GM18519 (cell line): ENCODE measurements around the gene NUDC.
A peak's percentile ranks its signal among the peaks of the same experiment; 100 is the strongest.
"Not testable (repeated sequence)": the region's sequence is repeated elsewhere in the genome, so short reads cannot be mapped to it uniquely, and the experiment has no call there.

Experiments used
- ATAC-seq: cut with Tn5 transposase; IDR thresholded peaks from one replicate; pipeline ENCODE4 v1.9.1; 2021; ENCODE audit warnings: mild to moderate bottlenecking, moderate library complexity; ENCODE audit not compliant: unreplicated experiment, low FRiP score

Gene NUDC

DNA sequence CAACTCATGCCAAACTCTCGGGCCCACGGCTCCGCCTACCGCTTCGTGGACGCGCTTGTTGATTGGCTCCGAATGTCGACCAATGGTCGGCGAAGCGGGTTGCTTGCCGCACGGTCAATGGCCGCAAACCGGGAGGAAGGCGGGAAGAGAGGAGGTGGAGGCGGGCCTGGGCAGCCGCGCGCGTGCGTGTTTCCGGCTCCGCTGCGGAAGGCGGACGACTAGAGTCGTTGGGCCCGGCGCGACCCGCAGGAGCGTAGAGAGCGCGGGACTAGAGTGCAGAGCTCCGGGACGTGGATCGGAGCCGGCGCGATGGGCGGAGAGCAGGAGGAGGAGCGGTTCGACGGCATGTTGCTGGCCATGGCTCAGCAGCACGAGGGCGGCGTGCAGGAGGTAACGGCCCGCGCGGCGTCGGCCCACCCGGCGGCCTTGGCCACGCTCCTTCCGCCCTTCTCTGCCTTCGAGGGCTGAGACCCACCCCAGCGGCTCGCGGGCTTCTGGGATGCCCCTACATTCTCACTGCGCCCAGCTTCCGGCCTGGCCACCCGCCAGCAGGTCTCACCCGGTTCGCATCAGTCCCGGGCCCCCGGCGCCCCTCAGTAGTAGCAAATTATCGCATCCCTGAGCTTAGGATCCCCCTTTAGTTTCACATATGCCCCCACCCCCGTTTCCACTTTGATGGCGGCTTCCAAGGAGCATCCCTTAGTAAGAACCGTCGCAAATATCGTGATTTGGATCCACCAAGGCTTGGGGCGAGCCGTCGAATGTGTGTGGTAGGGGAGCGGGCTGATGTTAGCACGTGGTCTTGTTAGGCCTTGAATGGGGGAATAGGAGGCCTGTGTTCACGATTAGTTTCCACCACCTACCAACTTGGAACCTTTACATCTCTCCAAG, at the start of gene NUDC:
Gene NUDC (plus strand): TSS at position 204 of the 891 bp plus-strand sequence. CDS start 106 bp downstream, at position 310.
- peak; percentile 95 for ATAC-seq

GRCh38 chr1:26873097-26873496, 48.4 kb upstream of the NUDC start:
- ATAC-seq = not testable (repeated sequence)

DNA sequence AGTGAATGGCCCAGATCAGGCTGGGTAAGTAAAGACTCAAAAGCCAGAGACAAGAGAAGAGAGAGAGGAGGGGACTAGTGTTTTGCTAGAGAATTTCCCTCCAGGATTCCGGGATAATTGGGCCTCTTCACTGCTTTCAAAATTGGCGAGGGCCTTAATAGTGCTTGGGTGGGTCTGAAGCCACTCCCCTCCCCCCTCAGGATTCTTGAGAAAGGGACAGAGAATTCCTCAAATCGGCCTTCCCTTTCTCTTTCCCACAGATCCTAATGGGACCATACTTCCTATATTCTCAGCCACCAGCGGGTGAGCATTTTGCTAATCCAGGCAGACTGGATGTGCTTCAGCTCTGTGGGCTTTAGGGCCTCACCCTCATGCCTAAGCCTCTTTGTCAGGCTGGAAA, 46.6 kb upstream of the NUDC start:
- ATAC-seq = no peak

- no peak for ATAC-seq
These were observed 44.2 kb upstream of the NUDC start for GRCh38 chr1:26877326-26877725.

GRCh38 chr1:26879793-26880192, 41.8 kb upstream of the NUDC start:
- no peak for ATAC-seq

GRCh38 chr1:26881611-26882010, 39.9 kb upstream of the NUDC start:
- not testable (repeated sequence) for ATAC-seq

- no peak for ATAC-seq
These were observed 38.7 kb upstream of the NUDC start for GRCh38 chr1:26882696-26883463.

GRCh38 chr1:26887125-26887524, 34.4 kb upstream of the NUDC start:
- no peak for ATAC-seq

GRCh38 chr1:26888231-26888630, 33.3 kb upstream of the NUDC start:
- ATAC-seq = no peak

DNA sequence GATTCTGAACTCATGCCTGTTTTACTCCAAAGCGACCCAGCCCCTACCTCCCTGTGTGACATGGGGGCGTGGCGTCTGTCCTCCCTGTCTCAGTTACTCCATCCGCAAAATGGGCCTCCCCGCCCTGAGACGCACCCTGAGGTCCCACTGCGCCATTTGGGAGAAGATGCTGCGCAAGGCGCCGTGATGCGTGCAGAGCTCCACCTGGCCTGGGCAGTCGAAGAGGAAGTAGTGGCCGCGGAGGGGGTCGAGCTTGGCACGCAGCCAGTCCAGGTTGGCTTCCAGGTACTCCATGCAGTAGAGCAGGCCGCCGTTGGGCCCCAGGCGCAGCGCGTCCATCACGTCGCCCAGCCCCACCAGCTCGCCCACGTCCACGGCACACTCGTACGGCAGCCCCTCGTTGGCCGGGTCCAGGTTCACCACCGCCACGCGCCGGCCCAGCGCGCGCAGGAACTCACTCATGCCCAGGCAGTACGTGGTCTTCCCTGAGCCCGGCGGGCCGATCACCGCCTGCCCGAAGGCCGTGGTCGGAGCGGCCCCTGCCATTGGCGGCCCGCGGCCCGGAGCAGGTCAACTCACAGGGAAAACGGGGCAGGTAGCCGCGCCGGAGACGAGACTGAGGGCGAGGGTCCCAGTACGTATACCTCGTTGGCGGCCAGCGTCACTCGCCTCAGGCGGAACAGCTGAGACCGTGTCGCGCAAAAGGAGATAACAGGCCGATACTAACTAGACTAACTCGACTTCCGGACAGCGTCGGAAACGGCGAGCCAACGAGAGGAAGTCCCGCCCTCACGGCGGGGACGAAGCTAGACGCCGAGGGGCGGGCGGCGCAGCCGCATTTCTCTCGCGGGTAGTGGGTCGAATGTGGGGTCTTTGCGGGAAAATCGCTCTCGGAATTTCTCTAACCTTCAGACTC, 31.7 kb upstream of the NUDC start, which contains the start of gene GPN2:
Gene GPN2 (minus strand): TSS at position 733 of the 916 bp plus-strand sequence. CDS start 187 bp downstream, at position 546.
- ATAC-seq = no peak

- ATAC-seq = no peak
These were observed 31.1 kb upstream of the NUDC start for GRCh38 chr1:26890467-26890796.

DNA sequence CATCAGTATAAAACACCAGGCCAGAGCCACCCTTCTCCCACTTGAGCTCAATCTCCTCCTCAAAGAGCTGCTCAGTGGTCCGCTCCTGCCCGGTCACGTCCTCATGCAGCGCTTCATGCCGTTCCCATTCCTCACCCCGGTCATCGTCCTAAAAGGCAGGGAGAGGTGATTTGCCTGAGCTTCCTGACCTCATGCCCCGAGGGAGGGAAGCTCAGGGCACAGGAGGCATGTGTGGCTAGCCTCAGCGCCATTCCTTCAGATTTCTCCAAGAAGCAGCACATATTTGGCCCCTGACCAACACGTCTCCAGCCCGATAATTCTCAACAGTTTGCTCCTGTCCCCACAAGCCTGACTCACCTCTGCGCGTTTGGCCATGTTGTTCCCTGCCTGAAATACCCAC, 27.3 kb upstream of the NUDC start:
- no peak for ATAC-seq

DNA sequence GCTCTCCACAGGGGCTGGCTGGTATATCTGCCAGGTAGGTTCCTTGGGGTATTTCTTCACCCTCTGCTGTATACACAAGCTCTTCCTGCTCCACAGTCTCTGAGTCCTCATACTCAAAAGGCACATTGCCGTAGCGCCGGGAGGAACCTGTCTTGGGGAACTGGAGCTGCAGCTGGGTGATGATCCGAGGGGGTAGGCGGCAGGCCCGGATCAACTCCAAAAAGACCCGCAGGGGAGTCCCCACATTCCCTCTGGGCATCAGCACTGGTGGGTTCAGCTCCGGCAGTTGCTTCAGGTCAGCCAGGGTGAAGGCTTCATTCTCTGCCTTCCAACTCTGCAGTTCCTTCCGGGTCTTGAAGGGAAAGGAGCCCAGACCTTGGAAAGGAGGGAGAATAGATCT, 24.2 kb upstream of the NUDC start:
- no peak for ATAC-seq

GRCh38 chr1:26900001-26900814, 21.3 kb upstream of the NUDC start, which contains the start of gene GPATCH3:
Gene GPATCH3 (minus strand): TSS chr1:26900467. CDS start chr1:26900442, 25 bp downstream.
- no peak for ATAC-seq

DNA sequence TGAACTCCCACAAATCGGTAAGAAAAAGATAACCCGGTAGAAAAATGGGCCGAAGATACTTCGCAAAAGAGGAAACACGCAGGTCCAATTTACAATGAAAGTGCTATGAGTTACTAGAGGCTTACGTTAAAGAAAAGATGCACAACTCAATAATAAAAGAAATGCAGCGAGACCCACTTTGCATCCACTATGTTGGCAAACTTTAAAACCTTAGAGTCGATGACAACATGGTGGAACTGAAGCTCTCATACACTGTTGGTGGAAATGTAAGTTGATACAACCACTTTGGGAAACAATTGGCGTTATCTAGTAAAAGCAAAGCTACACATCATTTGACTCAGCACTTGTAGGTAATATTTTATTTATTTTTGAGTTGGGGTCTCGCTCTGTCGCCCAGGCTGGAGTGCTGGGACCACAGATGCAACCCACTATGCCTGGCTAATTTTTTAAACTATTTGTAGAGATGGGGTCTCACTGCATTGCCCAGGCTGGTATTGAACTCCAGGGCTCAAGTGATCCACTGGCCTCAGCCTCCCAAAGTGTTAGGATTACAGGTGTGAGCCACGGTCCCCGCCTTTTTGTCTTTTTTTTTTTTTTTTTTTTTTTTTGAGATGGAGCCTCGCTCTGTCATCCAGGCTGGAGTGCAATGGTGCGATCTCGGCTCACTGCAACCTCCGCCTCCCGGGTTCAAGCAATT, 20.6 kb upstream of the NUDC start:
- ATAC-seq = no peak

DNA sequence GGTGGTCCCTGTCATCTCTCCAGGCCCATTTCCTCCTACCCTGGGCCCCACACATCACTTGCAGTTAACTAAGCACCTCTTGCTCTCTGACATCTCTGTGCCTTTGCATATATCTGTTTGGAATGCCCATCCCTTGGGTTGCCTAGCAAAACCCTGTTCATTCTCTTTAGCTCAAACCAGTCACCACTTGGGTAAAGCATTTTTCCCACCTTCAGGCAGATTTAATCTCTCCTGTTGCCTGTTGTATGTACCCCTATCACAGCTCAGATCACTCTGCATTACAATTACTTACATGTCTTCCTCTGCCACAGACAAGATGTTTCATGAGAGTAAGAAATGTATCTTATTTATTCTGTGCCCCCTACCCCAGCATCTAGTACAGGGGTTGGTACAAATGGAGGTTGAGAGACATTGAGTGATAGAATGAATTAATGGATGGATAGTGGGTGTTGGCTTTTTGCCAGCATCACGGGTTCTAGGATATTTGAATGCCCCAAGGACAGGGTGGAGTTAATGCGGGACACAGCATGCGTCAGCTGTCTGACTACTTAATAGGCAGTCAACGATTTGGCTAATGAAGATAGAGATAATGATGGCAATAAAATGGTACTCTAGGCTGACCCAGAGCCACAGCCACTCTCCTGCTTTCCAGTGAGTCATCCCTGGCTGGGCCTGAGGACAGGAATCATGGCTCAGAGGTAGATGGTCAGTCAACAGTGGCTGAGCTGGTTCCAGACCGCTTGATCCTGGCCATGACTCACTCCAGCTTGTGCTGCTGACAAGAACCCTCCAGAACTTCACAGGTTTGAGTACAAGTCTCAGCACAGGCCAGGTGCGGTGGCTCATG, 14.2 kb upstream of the NUDC start:
- ATAC-seq = no peak

GRCh38 chr1:26909951-26910342, 11.6 kb upstream of the NUDC start:
- no peak for ATAC-seq
